Effector memory CD4-positive, alpha-beta T cell (primary cell): Measurements from ENCODE around the gene PCDHA9.

ENCODE experiments used
- DNase-seq, 3 donors: peaks; one replicate each; pipeline ENCODE4 v3.0.0-alpha.2; 2020
- H3K27ac ChIP-seq: 2 replicates; pipeline ENCODE4 v1.7.0; 2013; ENCODE audit warnings: mild to moderate bottlenecking, low read length, moderate library complexity; ENCODE audit not compliant: insufficient read depth, poor library complexity, severe bottlenecking
- H3K27me3 ChIP-seq: replicated peaks from 2 replicates; pipeline ENCODE4 v1.7.0; 2013; ENCODE audit warnings: mild to moderate bottlenecking, low read length; ENCODE audit not compliant: insufficient read depth, control insufficient read depth, poor library complexity, severe bottlenecking
- H3K36me3 ChIP-seq: 2 replicates; pipeline ENCODE4 v1.7.0; 2013; ENCODE audit warnings: mild to moderate bottlenecking, low read length, moderate library complexity; ENCODE audit not compliant: control insufficient read depth, insufficient read depth
- H3K4me1 ChIP-seq: 2 replicates; pipeline ENCODE4 v1.7.0; 2013; ENCODE audit warnings: low read length, mild to moderate bottlenecking; ENCODE audit not compliant: control insufficient read depth, insufficient read depth, poor library complexity, severe bottlenecking
- H3K4me3 ChIP-seq: 2 replicates; pipeline ENCODE4 v1.7.0; 2013; ENCODE audit warnings: low read length, low read depth, mild to moderate bottlenecking; ENCODE audit not compliant: insufficient read depth, poor library complexity, severe bottlenecking
- H3K9me3 ChIP-seq: 2 replicates; pipeline ENCODE4 v1.7.0; 2013; ENCODE audit warnings: mild to moderate bottlenecking, low read length, moderate library complexity; ENCODE audit not compliant: control insufficient read depth

PCDHA9 gene

DNA sequence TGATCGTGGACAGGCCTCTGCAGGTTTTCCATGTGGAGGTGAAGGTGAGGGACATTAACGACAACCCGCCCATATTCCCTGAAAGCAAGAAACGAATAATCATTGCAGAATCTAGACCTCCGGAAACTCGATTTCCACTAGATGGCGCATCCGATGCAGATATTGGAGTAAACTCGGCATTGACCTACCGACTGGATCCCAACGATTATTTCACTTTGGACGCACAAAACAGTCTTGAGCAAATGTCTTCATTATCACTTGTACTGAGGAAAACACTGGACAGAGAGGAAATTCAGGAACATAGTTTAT, 34.4 kb downstream of the PCDHA9 start:
- Histone ChIP-seq H3K4me1 (no peaks in the 10 kb centered on the region), H3K9me3 (peaks cover 6% of the 10 kb centered on the region), H3K4me3 (no peak overlapping the region), H3K27me3 (peaks cover 4% of the 10 kb centered on the region), H3K36me3 (no peaks in the 10 kb centered on the region), H3K27ac (no peak overlapping the region)
- no peak for DNase-seq

DNA sequence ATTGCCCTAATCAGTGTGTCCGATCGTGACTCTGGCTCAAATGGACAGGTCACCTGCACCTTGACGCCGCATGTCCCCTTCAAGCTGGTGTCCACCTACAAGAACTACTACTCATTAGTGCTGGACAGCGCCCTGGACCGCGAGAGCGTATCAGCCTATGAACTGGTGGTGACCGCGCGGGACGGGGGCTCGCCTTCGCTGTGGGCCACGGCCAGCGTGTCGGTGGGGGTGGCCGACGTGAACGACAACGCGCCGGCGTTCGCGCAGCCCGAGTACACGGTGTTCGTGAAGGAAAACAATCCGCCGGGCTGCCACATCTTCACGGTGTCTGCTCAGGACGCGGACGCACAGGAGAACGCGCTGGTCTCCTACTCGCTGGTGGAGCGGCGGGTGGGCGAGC, 35.2 kb downstream of the PCDHA9 start:
- Histone ChIP-seq H3K27me3 (peaks cover 4% of the 10 kb centered on the region), H3K9me3 (peaks cover 6% of the 10 kb centered on the region), H3K27ac (no peak overlapping the region), H3K4me3 (no peak overlapping the region), H3K36me3 (no peaks in the 10 kb centered on the region), H3K4me1 (no peaks in the 10 kb centered on the region)
- no peak for DNase-seq

DNA sequence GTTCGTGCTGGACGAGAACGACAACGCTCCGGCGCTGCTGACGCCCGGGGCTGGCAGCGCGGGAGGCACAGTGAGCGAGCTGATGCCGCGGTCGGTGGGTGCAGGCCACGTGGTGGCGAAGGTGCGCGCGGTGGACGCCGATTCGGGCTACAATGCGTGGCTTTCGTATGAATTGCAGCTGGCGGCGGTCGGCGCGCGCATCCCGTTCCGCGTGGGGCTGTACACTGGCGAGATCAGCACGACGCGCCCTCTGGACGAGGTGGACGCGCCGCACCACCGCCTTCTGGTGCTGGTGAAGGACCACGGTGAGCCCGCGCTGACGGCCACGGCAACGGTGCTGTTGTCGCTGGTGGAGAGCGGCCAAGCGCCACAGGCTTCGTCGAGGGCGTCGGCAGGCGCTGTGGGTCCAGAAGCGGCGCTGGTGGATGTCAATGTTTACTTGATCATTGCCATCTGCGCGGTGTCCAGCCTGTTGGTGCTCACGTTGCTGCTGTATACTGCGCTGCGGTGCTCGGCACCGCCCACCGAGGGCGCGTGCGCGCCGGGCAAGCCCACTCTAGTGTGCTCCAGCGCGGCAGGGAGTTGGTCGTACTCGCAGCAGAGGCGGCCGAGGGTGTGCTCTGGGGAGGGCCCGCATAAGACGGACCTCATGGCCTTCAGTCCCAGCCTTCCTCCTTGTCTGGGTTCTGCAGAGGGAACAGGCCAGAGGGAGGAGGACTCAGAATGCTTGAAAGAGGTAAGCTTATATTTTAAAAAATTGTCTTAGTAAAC, 35.9 kb downstream of the PCDHA9 start:
- Histone ChIP-seq H3K9me3 (peaks cover 6% of the 10 kb centered on the region), H3K36me3 (no peaks in the 10 kb centered on the region), H3K4me3 (no peak overlapping the region), H3K27me3 (no peaks in the 10 kb centered on the region), H3K27ac (no peak overlapping the region), H3K4me1 (no peaks in the 10 kb centered on the region)
- DNase-seq, result no peak
